Ectodermal cell (in vitro differentiated cells): ENCODE measurements around the gene RAD17. TPM values are rescaled to one million over a fixed set of nuclear protein-coding genes. Genes with fewer than 3 reads are reported as not detected.
"Not testable (repeated sequence)": the region's sequence is repeated elsewhere in the genome, so short reads cannot be mapped to it uniquely, and the experiment has no call there.

Experiments
- H3K27ac ChIP-seq: 2 replicates; pipeline ENCODE4 v1.7.0; 2013; ENCODE audit warnings: mild to moderate bottlenecking, low read depth, low read length; ENCODE audit not compliant: insufficient read depth, poor library complexity, severe bottlenecking
- H3K27me3 ChIP-seq: 2 replicates; pipeline ENCODE4 v1.7.0; 2013; ENCODE audit warnings: mild to moderate bottlenecking, low read length; ENCODE audit not compliant: insufficient read depth, control insufficient read depth, poor library complexity, severe bottlenecking
- H3K36me3 ChIP-seq: one replicate; pipeline ENCODE4 v1.7.0; 2013; ENCODE audit warnings: low read length; ENCODE audit not compliant: control insufficient read depth, insufficient read depth
- H3K4me1 ChIP-seq: one replicate; pipeline ENCODE4 v1.7.0; 2013; ENCODE audit warnings: low read length; ENCODE audit not compliant: control insufficient read depth, insufficient read depth
- H3K4me3 ChIP-seq: 2 replicates; pipeline ENCODE4 v1.7.0; 2013; ENCODE audit warnings: low read depth, low read length, control low read depth; ENCODE audit not compliant: insufficient read depth
- H3K9me3 ChIP-seq: 2 replicates; pipeline ENCODE4 v1.7.0; 2013; ENCODE audit warnings: mild to moderate bottlenecking, low read length, moderate library complexity; ENCODE audit not compliant: control insufficient read depth
- WGBS, 2 experiments: methylation state at CpG; one replicate each; pipeline ENCODE4 v1.1.7; 2013; ENCODE audit warnings: missing lambda C conversion rate in 2 of 2; 5-methylcytosine and 5-hydroxymethylcytosine counted together
- polyA plus RNA-seq, 4 experiments: library from polyadenylated mRNA; stranded (reverse); fragments of 50-300 nt; gene quantifications; one replicate each; pipeline ENCODE4 v1.2.3, GENCODE V29; 2013

Gene RAD17, protein sequence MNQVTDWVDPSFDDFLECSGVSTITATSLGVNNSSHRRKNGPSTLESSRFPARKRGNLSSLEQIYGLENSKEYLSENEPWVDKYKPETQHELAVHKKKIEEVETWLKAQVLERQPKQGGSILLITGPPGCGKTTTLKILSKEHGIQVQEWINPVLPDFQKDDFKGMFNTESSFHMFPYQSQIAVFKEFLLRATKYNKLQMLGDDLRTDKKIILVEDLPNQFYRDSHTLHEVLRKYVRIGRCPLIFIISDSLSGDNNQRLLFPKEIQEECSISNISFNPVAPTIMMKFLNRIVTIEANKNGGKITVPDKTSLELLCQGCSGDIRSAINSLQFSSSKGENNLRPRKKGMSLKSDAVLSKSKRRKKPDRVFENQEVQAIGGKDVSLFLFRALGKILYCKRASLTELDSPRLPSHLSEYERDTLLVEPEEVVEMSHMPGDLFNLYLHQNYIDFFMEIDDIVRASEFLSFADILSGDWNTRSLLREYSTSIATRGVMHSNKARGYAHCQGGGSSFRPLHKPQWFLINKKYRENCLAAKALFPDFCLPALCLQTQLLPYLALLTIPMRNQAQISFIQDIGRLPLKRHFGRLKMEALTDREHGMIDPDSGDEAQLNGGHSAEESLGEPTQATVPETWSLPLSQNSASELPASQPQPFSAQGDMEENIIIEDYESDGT
- polyA plus RNA-seq (2013, experiment 1 of 4) = 39.0 TPM
- polyA plus RNA-seq (2013, experiment 2 of 4) = 42.9 TPM
- 34.3 TPM for polyA plus RNA-seq (2013, experiment 3 of 4)
- polyA plus RNA-seq (2013, experiment 4 of 4) = 38.2 TPM

- 0% methylated on average over 66 of the region's 66 CpGs for WGBS, 2 experiments
- Histone ChIP-seq H3K27ac (peak within 1 kb of the TSS; percentile 99), H3K36me3 (peaks cover 8% of the 10 kb centered on the region), H3K9me3 (no peaks in the 10 kb centered on the region), H3K4me1 (no peaks in the 10 kb centered on the region), H3K27me3 (no peaks in the 10 kb centered on the region), H3K4me3 (peak within 1 kb of the TSS; percentile 92)
Measured at GRCh38 chr5:69369340-69370121, at the start of gene RAD17, which contains the start of the genes AK6 and TAF9. Gene RAD17 (plus strand): TSS chr5:69369818. CDS start chr5:69372209, 2,391 bp downstream. Gene AK6 (minus strand): TSS chr5:69369520. CDS start chr5:69369490, 30 bp downstream. Gene TAF9 (minus strand): TSS chr5:69369520. CDS start chr5:69365737, 3,783 bp downstream.

DNA sequence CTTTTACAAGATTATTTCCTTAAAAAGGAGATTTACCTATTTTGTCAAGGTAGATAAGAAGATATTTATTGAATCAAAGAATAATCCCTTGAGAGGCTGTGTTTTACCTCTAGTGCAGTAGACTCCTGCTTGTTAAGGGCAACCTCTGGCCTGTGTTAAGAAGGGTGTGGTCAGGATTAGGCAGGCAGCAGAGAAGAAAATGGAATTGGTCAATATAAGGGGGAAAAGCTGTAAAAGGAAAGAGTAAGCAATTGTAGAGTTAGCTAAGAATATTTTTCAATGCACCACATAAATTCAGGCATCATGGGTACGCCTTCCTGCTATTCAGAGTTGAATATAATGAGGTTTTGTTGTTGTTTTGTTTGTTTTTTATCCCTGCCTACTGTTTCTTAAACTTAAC lies 43.3 kb upstream of the RAD17 start:
- Histone ChIP-seq H3K36me3 (no peaks in the 10 kb centered on the region), H3K27ac (no peak overlapping the region), H3K4me3 (no peak overlapping the region), H3K4me1 (no peaks in the 10 kb centered on the region), H3K9me3 (no peaks in the 10 kb centered on the region), H3K27me3 (no peaks in the 10 kb centered on the region)
- WGBS, 2 experiments = 100% methylated on average over 1 of the region's 1 CpG

GRCh38 chr5:69329905-69330489 lies 39.6 kb upstream of the RAD17 start:
- H3K27ac ChIP-seq = no peak overlapping the region
- H3K9me3 ChIP-seq = no peaks in the 10 kb centered on the region
- H3K36me3 ChIP-seq = no peaks in the 10 kb centered on the region
- H3K4me3 ChIP-seq = no peak overlapping the region
- 91 to 92% methylated on average over 9 of the region's 9 CpGs for WGBS, 2 experiments
- H3K27me3 ChIP-seq = no peaks in the 10 kb centered on the region
- H3K4me1 ChIP-seq = no peaks in the 10 kb centered on the region

GRCh38 chr5:69331528-69332445 lies 37.8 kb upstream of the RAD17 start:
- Histone ChIP-seq H3K4me1 (no peaks in the 10 kb centered on the region), H3K4me3 (peak overlapping the region; percentile 50), H3K9me3 (no peaks in the 10 kb centered on the region), H3K27ac (no peak overlapping the region), H3K36me3 (no peaks in the 10 kb centered on the region), H3K27me3 (no peaks in the 10 kb centered on the region)
- WGBS, 2 experiments = 82 to 83% methylated on average over 11 of the region's 11 CpGs

DNA sequence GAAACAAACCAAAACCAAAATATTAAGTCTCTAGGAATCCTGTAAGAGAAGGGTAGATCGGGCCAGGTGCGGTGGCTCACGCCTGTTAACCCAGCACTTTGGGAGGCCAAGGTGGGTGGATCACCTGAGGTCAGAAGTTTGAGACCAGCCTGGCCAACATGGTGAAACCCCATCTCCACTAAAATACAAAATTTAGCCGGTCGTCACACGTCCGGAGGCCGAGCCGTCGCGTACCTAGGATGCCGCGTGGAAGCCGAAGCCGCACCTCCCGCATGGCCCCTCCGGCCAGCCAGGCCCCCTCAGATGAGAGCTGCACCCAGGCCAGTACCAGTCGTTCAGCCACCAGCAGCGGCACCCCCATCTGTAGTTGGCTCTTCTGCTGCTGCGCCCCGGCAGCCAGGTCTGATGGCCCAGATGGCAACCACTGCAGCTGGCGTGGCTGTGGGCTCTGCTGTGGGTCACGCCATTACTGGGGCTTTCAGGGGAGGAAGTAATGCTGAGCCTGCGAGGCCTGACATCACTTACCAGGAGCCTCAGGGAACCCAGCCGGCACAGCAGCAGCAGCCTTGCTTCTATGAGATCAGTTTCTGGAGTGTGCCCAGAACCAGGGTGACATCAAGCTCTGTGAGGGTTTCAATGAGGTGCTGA lies 35.8 kb upstream of the RAD17 start:
- not testable (repeated sequence) for H3K36me3 ChIP-seq, H3K9me3 ChIP-seq, H3K4me3 ChIP-seq, H3K27me3 ChIP-seq, H3K27ac ChIP-seq, H3K4me1 ChIP-seq
- 95 to 96% methylated on average over 25 of the region's 25 CpGs for WGBS, 2 experiments

DNA sequence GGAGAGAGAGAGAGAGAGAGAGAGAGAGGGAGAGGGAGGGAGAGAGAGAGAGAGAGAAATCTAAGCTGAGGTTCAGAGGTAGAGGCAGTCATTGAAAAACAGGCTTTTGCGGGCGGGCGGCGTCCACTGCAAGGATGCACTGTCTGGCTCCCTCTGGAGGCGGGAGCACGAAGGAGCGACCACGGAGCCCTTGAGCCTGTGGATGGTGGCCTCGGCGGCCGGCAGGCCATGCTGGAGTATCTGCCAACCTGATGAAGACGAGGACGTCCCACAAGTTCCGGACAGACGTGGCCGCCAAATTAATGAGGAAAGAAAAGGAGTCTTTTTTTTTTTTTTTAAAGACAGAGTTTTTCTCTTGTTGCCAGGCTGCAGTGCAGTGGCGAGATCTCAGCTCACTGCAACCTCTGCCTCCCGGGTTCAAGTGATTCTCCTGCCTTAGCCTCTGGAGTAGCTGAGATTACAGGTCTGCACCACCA lies 34.8 kb upstream of the RAD17 start:
- Histone ChIP-seq H3K27ac (no peak overlapping the region), H3K27me3 (no peaks in the 10 kb centered on the region), H3K9me3 (no peaks in the 10 kb centered on the region), H3K4me3 (no peak overlapping the region), H3K36me3 (no peaks in the 10 kb centered on the region), H3K4me1 (no peaks in the 10 kb centered on the region)
- WGBS, 2 experiments = 20 to 24% methylated on average over 18 of the region's 18 CpGs

DNA sequence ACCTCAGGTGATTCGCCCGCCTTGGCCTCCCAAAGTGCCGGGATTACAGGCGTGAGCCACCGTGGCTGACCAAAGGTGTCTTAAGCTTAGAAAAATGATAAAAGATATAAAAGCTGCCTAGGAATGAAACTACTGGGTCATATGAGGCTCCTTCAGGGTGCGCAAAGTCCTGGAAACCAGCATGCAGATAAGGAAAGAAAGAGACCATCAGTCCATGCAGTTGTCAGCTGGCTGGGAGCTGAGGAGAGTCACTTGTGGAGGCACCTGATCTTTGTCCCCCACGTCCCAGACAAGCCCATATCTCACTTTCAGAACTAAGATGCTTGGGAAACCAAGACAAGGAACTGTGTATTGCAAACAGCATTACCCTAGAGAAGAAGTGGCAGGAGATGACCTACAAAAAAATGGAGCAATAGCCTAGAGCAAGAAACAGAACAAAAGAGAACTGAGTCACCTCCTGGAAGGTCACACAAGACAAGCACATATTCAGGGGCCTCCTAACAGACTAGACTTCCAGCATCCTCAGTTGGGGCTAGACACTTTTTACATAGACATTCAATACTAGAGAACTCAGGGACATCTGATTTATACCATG lies 34.2 kb upstream of the RAD17 start:
- Histone ChIP-seq H3K4me3 (no peak overlapping the region), H3K27ac (no peak overlapping the region), H3K27me3 (no peaks in the 10 kb centered on the region), H3K4me1 (no peaks in the 10 kb centered on the region), H3K36me3 (no peaks in the 10 kb centered on the region), H3K9me3 (no peaks in the 10 kb centered on the region)
- WGBS, 2 experiments = 89 to 95% methylated on average over 7 of the region's 7 CpGs

GRCh38 chr5:69341520-69342161 lies 28.0 kb upstream of the RAD17 start:
- no peak overlapping the region for H3K4me3 ChIP-seq
- H3K36me3 ChIP-seq = no peaks in the 10 kb centered on the region
- H3K9me3 ChIP-seq = no peaks in the 10 kb centered on the region
- H3K4me1 ChIP-seq = no peaks in the 10 kb centered on the region
- 95 to 96% methylated on average over 4 of the region's 4 CpGs for WGBS, 2 experiments
- no peak overlapping the region for H3K27ac ChIP-seq
- no peaks in the 10 kb centered on the region for H3K27me3 ChIP-seq
